GM21723 (cell line): ENCODE measurements around the gene SFTPA1.
"Not testable (repeated sequence)": the region's sequence is repeated elsewhere in the genome, so short reads cannot be mapped to it uniquely, and the experiment has no call there.

Source experiments
- ATAC-seq: cut with Tn5 transposase; IDR thresholded peaks from one replicate; pipeline ENCODE4 v1.9.1; 2021; ENCODE audit warnings: mild to moderate bottlenecking, moderate library complexity; ENCODE audit not compliant: unreplicated experiment

Gene SFTPA1

GRCh38 chr10:79610601-79611191 is at the start of gene SFTPA1:
SFTPA1 (plus strand) TSS chr10:79610939; CDS start chr10:79611826, 887 bp downstream.
- no peak for ATAC-seq

- no peak for ATAC-seq
These were observed 49.5 kb upstream of the SFTPA1 start for GRCh38 chr10:79561257-79561656.

- peak; percentile 84 for ATAC-seq
These were observed 48.5 kb upstream of the SFTPA1 start for GRCh38 chr10:79562135-79562756.

DNA sequence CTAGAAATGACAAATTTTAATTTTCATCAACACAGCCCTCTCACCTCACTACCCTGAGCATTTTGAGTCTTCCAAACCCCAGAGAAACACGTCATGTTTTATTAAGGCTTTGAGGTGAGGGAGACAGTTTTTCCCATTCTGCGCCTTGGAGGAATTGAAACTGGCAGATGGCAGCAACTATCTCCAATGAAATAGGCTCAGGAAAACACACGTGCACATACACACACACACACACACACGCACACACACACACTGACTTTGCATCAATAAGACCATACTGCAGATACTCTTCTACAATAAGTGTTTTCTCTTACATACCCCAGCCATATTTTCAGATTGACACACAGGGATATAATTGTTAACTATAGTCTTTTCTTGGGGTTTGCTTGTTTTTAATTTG is 47.3 kb upstream of the SFTPA1 start:
- ATAC-seq: no peak

GRCh38 chr10:79570624-79571023 is 40.1 kb upstream of the SFTPA1 start:
- ATAC-seq: not testable (repeated sequence)

DNA sequence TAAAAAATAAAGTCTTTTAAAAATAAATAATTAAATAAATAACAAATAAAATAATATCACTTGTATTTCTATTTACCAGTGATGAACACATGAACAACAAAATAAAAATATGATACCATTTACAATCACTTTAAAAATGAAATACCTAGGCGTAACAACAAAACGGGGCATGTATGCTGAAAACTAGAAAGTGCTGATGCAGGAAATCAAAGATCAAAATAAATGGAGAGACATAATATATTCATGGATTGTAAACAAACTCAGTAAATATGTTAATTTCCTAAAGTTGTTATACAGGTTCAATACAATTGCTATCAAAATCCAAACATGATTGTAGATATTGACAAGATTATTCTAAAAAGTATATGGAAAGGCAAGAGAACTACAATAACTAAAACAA is 31.4 kb upstream of the SFTPA1 start:
- no peak for ATAC-seq

DNA sequence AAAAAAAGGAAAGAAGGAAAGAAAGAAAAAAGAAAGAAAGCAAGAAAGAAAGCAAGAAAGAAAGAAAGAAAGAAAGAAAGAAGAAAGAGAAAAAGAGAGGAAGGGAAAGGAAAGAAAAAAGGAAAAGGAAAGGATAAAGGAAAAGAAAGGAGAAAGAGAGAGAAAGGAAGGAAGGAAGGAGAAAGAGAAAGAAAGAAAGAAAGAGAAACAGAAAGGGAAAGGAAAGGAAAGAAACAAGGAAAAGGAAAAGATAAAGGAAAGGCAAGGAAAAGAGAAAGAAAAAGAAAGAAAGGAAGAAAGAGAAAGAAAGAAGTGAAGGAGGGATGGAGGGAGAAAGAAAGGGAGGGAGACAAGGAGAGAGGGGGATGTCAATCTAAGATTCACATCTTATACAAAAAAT is 29.7 kb upstream of the SFTPA1 start:
- no peak for ATAC-seq

DNA sequence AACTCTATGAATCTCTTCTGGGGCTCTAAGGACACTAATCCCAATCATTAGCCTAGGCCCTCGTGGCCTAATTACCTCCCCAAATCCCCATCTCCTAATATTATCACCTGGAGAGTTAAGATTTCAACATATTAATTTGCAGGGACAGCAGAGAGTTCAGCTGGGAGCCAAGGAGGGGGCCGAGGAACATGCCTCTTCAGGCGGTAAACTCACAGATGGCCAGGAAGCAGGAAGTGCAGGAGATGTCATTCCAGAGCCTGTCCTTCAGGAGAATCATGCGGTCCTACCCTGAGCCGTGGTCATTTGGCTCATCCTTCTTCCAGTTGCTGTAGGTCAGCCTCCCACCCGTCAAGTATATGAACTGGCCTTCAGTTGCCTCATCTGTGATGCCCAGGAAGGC is 28.6 kb upstream of the SFTPA1 start:
- no peak for ATAC-seq

DNA sequence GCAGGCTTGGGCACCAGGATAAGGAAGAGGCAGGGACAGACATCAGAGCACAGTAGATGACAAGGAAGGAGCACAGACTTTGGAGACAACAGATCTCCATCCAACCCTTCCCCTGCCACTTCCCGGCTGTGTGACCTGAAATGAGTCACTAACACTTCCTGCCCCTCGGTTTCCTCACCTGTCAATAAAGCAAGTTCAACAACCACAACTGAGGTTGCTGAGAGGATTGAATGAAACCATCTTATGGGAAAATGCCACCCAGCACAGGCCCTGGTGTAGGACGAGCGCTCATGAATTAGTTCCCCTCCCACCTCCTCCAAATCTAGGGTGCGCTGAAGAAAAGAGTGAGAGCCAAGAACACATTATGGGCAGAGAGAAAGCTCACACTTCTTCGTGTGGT is 27.8 kb upstream of the SFTPA1 start:
- ATAC-seq: not testable (repeated sequence)

DNA sequence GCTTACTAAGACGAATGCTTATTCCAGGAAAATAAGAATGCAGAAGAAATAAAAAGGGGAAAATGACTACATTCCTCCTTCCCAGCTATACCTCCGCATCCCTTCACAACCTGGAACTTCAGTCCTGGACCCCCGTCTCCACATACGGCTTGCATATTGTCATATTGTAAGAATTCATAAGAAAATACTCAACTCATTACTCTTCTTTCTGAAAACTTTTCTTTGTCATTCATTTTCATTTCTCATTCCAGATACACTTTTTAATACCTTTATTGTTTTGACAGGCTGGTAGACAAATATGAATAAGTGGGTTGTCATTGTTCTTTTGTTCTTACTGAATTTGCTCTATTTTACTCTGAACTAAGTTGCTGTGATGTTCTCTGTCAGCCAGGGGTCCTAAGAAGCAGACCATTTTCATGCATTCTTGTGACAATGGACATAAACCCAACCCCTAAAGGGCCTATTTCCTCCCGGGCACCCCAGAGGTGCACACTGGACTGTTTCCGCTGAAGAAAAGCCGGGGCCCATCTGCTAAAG is 27.2 kb upstream of the SFTPA1 start:
- no peak for ATAC-seq

- no peak for ATAC-seq
These were observed 24.7 kb upstream of the SFTPA1 start for GRCh38 chr10:79585870-79586527.

DNA sequence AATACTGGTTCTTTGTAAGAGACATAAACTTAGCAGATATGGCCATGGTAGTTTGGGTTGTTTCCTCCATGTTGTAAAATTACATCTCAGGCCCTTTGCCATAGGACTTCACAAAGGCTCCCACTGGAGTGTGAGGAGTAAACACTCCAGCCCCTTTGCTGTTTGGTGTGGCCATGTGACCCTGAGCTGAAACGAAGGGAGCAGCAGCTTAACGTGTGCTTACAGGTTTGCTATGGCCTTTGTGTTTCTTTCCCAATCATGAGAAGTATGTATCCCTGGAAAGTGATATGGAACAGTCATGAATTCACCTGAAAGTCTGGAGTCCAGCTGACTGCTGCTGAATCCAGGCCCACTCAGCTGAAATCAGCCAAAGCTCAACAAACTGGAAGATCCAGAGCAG is 23.8 kb upstream of the SFTPA1 start:
- no peak for ATAC-seq

DNA sequence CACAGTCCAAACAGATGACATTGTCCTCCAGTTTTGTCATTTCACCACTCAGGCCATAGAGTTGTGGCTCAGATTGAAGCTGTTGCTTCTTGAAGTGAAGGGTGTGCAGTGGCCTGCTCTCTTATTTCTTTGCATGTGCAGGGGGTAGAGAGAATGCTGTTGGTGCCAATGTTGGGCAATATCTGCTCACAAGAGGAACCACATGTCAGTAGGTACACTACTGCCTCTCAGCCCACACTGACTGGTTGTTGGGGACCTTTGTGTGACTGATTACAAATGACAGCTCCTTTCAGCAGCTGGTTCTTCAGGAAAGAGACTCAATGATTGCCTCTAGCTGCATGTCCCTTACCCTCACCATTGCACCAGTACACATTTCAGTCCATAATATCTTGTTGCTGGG is 21.9 kb upstream of the SFTPA1 start:
- no peak for ATAC-seq

DNA sequence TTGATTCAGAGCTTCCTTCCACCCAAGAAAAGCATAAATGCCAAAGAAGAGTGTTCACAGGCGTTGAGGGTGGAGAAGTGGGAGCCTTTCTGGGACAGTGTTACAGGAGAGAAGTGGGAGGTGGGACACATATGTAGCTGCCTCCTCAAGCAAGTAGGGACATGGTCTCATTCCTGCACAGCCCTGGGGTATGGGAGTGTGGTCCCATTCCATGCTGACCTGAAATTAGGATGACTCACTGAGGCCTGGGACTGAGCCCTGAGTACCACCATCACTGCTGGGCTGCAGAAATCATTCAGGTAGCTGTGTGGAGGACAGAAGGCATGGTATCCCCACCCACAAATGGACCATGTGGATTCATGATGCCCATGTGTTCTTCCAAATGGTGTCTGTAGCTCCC is 17.4 kb upstream of the SFTPA1 start:
- ATAC-seq: no peak

DNA sequence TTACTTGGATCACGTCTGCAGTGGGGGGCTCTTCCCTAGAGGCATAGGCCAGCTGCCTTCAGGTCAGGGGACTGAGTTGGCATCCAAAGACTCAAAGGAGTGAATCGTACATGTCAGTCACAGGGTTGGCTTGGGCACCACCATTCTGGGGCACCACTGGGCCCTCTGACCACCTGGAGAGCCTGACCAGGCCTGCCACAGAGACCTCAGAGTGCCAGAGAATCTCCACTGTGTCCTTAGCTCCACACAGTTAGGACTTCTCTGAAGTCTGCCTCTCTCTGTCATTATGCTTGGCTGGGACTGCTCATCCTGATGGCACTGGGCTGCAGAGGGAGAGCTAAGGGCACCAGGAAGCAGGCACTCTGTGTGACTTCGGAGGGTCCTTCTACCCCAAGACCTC is 16.2 kb upstream of the SFTPA1 start:
- not testable (repeated sequence) for ATAC-seq

DNA sequence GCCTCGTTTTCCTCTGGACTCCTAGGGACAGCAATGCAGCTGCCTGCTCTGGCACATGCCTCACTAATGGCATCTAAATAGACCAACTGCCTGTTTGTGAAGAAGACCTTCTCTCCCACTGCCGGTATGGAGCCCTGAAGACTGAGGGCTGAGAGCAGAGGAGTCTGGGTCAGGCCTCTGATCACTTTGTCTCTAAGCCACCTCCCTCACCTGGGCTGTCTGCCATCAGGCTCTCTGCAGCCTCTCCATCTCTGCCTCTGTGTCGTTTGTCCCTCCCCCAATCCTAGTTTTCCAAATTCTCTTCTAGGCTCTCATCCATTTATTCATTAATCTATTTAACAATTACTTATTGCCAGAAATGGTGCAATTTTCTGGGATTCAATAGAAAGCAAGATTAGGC is 15.2 kb upstream of the SFTPA1 start:
- no peak for ATAC-seq

GRCh38 chr10:79599644-79600043 is 11.1 kb upstream of the SFTPA1 start:
- ATAC-seq: not testable (repeated sequence)

- ATAC-seq: peak; percentile 66
These were observed 8.8 kb upstream of the SFTPA1 start for GRCh38 chr10:79601939-79602338.

DNA sequence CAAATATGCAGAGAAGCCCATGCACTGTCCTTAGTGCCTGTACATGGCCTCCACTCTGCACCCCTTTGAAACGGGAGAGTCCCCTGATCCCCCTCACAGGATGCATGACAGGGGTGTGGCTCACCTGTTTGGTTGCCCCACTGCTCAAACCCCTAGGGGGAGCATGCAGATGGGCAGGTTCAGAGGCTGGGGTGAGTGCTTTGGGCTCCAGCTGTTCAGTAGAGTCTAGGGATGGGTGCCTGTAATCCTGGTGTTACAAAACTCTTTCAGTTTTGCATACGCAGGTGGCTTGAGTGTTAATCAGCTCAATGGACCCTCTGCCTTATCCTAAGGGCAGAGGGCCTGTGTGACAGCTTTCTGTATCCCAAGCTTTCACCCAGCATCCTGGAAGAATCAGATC is 7.8 kb upstream of the SFTPA1 start:
- no peak for ATAC-seq

GRCh38 chr10:79604294-79604693 is 6.4 kb upstream of the SFTPA1 start:
- ATAC-seq: no peak

DNA sequence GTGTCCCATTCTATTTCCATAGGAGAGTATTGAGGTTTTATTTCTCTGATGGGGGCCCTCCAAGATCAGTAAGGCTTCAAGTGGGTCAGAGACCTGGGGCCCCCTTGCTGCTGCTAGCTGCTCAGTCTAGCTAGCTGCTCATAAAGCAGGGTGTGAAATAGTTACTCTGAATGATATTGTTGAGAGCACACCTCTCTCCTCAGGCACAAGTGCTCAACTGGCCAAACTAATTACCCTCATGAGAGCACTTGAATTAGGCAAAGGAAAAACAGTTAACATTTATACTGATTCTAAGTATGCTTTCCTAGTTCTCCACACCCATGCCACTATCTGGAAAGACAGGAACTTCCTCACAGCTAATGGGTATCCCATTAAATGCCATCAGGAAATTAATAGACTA is 5.4 kb upstream of the SFTPA1 start:
- no peak for ATAC-seq
